GM21529 (cell line): ENCODE data around the gene AQP12B.
"Not testable (repeated sequence)": the region's sequence is repeated elsewhere in the genome, so short reads cannot be mapped to it uniquely, and the experiment has no call there.

Experiments used
- ATAC-seq: cut with Tn5 transposase; IDR thresholded peaks from one replicate; pipeline ENCODE4 v1.9.1; 2021; ENCODE audit not compliant: unreplicated experiment

The AQP12B gene, protein sequence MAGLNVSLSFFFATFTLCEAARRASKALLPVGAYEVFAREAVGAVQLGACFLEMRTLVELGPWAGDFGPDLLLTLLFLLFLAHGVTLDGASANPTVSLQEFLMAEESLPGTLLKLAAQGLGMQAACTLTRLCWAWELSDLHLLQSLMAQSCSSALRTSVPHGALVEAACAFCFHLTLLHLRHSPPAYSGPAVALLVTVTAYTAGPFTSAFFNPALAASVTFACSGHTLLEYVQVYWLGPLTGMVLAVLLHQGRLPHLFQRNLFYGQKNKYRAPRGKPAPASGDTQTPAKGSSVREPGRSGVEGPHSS

DNA sequence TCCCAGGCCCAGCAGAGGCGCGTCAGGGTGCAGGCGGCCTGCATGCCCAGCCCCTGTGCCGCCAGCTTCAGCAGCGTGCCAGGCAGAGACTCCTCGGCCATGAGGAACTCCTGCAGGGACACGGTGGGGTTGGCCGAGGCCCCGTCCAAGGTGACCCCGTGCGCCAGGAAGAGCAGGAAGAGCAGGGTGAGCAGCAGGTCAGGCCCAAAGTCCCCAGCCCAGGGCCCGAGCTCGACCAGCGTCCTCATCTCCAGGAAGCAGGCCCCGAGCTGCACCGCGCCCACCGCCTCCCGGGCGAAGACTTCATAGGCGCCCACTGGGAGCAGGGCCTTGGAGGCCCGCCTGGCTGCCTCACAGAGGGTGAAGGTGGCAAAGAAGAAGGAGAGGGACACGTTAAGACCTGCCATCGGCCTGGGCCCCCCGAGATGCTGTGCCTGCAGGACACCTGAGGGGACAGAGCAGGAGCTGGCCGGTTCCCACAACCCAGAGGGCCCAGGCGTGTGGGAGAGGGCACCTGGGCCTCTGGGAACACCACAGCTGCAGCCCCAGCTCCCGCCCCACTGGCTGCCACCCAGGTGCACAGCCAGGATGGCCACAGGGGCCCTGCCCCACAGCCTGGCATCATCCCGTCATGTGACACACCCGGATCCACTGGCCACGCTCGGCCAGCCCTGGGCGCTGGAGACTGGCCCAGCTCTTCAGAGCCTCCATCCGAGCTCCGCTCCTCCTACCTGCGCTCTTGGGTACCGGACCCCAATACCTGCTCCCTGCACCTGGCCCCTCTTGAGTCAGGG, at the start of gene AQP12B:
Gene AQP12B, minus strand, starts transcription at position 455 of the 794 bp plus-strand sequence. Its CDS starts 48 bp downstream, at position 407.
- not testable (repeated sequence) for ATAC-seq

DNA sequence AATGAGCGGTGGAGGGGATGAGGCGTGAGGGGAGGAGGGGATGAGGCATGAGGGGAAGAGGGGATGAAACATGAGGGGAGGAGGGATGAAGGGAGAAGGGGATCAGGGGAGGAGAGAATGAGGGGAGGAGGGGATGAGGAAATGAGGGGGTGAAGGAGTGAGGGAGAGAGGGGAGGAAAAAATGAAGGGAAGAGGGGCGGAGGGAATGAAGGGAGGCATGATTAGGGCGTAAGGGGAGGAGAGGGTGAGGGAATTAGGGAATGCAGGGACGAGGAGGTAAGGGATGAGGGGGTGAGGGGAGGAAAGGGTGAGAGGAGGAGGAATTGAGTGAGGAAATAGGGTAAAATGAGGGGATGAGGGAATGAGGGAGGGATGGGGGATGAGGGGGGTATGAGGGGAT, 49.5 kb upstream of the AQP12B start:
- no peak for ATAC-seq

DNA sequence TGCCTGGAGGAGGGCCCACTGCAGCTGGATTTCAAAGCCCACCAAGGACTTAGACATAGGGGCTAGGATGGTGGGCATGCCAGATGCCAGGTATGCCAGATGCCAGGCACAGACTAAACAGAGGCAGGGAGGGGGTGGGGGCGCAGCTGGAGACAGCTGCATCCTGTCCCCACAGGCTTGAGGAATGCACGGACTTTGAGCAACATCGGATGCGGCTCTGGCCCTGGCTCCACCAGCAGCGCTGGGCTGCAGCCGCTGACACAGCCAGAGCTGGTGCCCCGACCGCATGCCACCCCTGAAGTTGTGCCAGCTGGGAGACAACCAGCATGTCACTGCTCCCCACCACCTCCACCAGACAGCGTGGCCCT, 48.5 kb upstream of the AQP12B start:
- ATAC-seq: no peak

DNA sequence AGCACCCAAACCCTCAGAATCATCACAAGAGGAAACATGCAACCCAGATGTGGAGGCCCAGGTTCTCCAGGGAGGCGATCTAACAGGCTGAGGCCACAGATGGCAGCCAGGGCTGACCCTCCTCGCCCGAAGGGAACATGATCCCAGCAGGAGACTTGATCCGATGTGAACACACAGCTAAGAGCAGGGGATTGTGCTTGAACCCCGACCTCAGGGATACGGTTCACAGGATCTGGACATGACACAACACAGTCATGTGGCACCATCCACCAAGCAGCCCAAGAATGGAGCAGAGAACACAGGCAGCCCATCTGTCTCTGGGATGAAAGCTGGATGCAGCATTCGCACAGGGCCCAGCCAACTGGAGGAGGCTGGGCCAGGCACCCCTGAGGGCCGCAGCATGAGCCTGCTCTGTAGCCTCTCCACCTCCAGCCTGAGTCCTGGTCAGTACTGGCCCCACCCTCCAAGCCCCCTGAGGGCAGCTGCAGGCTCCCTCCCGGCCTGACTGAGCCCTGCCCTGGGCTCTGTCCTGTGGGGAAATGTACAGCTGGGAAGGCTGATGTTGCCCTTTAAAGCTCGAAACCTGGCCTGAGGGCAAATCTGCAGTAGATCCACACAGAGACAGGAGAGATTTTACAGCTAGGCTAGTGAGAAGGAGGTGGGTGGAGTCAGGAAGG, 48.0 kb upstream of the AQP12B start:
- ATAC-seq: no peak

DNA sequence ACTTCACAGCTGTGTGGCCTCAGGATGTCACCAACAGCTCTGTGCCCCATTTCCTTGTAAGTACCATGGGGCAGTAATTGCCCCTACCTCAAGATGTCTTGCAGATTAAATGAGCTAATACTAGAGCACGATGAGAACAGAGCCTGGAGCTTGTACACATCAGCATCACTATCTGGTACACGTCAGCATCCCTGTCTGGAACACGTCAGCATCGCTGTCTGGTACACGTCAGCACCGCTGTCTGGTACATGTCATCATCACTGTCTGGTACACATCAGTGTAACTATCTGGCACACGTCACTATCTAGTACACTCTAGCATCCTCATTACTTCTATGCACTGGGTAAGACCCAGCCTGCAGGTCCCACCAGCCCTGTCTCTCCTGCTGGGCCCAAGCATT, 46.1 kb upstream of the AQP12B start:
- ATAC-seq: no peak

DNA sequence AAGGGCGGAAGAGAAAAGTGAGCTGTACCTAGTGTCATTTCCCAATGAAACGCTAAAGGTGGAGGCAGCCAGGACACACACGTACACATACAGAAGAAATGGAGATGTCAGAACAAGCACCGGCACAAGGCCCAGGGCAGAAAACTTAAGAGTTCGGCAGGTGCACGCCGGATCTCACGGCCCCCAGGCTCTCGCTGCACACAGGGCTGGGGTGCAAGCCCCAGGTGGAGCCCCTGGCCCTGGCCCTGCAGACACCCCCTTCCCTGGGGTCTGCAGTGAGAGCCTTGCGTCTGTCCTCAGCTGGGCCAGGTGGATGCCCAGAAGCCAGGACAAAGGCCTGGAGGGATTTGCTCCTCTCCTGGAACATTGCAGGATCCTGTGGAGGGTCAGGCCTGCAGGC, 45.7 kb upstream of the AQP12B start:
- ATAC-seq: no peak

DNA sequence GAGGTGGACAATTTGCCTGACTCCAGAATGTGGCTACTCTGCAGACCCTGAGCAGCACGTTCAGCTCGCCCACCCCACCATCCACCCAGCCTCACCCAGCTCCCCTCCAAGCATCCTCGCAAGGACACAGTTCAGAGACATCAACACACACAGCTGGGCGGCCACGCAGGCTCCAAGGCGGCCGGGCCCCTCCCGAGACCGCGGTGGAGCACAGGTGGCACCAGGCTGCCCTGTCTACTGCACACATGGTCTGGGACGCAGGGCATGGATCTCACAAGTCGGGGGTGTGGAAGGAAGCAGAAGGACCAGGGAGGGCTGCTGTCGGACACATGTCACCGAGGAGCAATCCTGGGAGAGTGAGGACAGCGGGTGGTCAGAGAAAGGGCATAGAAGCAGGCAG, 45.2 kb upstream of the AQP12B start:
- ATAC-seq: no peak

DNA sequence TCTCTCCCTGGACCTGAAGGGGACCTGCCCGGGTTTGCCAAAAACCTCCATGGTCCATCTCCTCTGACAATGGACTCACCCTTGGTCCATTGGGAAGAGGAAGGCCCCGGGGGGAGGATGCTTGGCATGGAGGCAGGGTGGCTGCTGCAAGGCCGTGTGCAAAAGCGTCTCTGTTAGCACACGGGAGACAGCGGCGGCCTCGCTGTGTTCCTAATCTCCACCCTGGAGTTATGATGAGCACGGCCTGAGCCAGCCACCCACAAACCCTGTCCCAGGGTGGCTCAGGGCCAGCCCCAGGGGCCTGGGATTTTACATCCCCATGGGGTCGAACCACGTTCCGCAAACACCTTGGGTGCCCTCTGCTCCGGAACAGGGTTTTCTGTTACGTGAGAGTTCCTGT, 44.8 kb upstream of the AQP12B start:
- ATAC-seq: no peak

DNA sequence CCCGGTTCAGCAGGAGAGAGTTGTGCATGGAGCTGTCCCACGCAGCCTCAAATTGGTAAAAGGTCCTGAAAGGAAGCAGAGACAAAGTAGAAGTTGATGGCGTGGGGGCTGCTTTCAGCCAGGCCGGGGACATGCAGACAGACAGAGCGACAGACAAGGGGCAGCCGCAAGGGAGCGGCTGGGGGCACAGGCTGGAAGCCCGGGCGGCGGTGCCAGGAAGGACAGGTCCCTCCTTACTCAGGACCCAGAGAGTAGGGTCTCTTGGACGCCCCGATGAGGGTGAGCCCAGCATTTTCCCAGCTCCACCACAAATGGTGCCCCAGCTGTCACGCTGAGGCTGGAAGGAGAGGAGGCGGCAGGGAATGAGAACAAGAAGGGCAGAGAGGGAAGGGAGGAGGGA, 44.2 kb upstream of the AQP12B start:
- no peak for ATAC-seq

DNA sequence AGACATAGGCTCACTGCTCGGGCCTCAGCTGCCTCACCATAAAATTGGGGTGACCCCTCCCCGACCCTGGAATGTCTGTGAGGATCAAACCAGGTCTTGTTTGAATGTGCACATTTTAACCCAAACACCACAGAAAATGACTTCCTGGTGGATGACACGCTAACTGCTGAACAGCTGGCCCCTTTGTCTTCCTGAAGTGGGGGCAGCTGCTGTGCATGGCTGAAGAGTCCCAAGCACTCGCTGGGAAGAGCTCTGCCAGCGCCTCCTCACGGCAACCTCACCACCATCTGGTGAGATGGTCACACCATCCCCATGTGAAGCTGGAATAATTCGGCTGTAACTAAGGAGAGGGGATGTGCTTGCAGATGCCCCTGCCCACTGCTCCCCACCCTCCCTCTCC, 43.0 kb upstream of the AQP12B start:
- ATAC-seq: no peak

DNA sequence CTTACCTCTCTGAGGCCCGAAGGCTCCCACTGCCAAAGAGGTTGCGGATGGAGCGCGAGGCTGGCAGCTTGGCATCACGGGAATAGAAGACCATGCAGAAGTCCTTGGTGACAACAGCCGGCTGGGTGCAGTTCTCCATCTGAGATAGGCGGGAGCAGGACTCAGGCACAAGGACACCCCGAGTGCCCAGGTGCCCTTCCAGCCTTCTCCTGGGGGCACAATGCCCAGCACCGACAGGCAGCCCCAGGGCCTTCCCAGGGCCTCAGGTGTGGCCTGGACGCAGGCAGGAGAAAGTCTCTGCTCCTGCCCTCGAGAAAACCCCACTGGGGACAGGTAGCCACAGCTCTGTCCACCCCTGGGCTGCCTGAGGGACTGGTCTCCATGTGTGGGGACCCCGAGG, 42.6 kb upstream of the AQP12B start:
- no peak for ATAC-seq

DNA sequence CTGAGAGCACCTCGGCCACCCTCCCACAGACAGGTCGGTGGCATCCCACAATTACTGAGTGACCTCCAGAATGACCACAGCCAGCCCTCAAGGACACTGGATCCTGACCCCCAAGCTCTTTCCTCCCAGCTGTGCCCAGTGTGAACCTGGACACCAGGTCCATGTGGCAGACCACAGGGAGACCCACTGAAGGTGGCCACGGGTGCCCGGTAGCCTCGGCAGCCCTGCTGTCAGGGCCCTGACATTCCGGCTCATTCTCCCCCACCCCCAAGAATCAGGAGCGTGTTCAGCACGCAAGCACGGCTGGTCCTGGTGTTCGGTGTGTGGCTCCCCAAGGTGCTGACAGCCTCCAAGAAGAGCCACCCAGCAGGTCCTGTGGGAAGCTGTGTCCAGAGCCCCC, 41.7 kb upstream of the AQP12B start:
- no peak for ATAC-seq

DNA sequence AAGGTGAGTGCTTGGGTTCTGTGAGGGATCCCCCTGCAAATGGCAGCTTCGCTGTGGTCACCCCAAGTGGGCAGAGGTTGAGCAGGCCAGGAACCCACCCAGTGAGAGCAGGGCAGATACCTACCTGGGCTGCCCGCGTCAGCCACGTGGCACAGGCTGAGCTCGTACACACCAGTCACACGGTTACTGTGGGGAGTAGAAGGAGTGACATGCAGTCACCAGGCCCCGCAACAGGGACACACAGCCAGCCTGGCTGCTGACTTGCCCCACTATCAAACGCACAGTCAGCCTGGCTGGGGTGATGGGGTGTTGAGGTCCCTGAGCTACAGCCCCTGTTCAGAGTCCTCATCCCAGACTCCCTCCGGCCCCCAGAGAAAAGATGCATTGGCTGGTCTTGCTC, 41.2 kb upstream of the AQP12B start:
- ATAC-seq: no peak

DNA sequence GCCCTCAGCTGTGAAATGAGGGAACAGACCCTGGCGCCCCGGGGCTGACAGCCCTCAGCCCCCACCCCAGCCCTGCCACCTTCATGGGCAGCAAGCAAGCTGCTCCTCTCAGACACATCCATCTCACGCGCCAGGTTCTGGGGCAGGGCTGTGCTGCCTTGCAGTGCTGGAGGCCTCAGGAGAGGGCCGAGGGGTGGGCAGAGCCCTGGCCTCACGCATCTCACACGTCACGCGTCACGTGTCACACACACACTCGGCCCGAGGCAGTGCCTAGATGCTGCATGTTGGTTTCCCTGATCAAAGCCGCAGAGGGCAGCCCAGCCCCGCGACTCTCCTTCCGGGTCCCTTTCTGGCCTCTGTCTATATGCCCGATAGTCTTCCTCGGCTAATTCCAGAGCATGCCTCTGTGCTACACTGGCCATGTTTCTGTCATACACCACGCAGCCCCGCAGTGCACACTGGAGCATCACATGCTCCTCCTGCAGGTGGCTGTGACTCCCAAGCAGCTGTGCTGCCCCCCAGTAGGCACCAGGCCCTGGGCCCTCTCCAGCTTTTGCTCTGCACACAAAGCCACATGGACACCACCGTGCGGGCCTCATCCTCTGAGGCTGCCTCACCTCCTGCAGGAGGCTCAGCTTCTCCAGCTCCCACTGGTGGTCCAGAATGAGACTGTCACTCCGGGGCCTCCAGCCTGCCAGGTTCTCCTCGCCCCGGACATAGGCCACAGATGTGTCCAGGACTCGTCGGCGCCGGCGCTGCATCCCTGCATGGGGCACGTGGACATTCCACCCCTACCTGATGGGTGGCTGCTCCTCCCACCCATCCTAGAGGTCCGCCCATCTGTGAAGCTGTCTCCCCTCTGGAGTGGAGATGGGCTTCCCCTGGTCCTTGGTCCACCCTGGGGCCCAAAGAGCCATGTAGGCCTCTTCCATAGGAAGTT, 40.4 kb upstream of the AQP12B start:
- no peak for ATAC-seq

DNA sequence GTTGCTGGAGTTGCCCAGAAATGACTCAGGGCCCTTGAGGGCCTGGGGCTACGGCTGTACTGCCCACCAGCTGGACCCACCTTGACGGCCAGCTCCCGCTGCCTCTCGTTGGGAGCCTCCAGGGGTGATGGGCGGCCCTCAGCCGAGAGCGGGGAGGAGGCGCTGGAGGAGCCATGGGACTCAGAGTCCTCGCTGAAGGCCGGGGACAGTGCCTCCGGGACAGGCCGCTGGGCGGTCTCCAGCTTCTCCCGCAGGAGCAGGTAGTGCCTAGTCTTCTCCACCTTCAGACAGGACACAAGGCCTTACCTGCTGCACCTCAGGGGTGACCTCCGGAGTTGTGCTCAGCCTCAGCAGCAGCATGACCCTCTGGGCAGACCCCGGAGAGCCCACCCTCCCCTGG, 39.7 kb upstream of the AQP12B start:
- no peak for ATAC-seq

DNA sequence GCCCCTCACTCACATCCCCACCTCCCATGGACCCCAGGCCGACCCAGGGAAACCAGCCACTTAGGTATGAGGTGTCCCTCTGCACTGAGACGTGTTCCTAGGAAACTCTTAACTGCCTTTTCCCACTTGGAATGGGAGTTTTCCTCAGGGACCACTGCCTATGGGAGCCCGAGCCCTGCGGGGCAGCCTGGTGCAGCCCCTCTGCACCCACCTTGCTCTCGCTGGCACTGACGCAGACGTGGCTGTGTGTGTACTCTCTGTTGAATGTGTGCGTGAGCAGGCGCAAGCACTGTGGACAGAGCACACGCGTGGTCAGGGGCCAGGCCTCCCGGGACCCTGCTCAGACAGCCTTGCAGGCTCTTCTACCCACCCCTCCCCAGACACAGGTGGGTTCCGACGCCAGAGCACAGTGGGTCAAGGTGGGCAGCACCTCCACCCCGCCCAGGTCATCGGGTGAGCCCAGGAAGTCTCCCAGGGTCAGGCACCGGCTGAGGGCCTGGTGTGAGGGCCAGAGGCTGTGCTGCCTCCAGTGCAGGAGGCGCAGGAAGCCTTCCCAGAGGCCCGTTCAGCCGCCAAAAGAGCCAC, 39.0 kb upstream of the AQP12B start:
- no peak for ATAC-seq

DNA sequence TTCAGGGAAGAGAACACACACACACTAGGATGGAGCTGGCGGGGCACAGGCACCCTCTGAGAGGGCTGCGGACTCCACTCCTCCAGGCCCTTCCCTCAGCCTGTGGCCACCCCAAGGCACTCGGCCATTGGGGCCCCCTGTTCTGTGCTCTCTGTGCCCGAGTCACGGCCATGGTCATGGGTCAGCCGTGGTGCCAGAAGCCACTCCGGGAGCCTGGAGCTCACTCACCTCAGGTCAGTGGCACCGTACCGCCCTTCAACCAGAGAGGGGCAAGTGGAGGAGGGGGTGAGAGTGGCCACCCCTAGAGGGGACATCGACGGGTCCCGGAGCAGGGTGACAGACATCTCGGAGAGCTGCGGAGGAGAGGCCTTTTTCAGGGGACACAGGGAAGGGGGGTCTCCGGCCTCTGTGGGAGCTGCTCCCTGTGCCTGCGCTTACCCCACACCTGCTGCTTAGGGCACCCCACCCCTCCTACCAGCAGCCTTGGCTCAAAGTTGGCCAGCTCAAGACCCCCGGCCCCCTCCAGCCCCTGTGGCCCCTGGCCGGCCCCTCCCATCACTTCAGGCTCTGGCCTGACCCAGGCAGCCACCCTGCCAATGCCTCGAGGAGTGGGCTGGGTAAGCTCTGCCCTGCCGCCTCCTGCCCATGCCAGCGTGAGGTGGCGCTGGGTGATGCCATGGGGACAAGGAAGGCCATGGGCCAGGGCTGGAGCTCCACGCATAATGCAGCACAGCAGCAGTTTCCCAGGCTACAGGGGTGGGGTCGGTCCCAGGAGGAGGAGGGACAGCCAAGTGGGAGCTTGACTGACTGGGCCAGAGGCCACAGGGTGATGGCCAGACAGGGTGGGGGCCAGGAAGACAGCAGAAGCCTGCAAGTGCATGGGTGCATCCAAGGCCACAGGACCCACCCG, 38.3 kb upstream of the AQP12B start:
- no peak for ATAC-seq

DNA sequence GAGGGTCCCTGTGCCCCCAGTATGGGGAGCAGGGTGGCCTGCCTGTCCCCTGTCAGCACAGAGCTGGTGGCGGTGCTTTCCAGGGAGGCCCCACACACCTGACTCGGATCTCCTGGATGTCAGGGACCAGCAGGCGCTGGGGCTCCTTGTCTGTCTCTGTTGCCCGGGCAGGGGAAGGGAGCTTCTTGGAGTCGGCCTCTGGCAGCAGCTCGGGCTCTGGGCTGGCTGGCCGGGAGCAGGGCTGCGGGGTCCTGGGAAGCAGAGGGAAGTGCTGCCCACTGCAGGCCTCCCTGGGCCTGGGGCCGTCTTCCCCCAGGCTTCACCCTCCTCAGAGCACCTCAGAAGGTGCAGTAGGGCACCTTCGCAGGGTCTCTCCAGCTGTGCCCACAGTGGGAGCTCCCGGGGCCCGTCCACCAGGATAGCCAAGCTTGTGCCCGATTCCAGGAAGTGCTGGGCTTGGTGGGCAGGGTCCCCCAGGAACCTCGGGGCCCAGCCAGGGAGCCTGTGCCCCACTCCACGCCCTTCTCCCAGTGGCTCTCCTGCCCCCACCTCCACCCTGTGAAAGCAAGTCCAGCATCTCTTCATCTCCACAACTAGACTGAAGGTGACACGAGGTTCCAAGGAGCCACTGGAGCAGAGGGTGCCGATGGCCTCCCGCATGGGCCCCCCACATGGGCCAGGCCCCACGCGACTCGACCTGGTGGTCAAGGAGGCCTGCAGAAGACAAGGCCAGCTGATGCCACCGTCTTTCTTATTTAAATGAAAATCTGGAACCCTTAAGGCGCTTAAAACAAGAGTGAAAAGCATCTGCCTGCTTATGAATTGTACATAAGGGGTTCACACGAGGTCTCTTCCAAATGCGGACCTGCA, 37.2 kb upstream of the AQP12B start:
- no peak for ATAC-seq
